Osteoblast (primary cell): ENCODE results near the gene SOAT1. TPM values are rescaled to one million over a fixed set of nuclear protein-coding genes. Genes with fewer than 3 reads are reported as not detected.
"Not testable (repeated sequence)": the region's sequence is repeated elsewhere in the genome, so short reads cannot be mapped to it uniquely, and the experiment has no call there.

Experiments
- DNase-seq: peaks from one replicate; pipeline ENCODE4 v3.0.0; 2011; ENCODE audit warnings: low spot score, mixed read lengths; ENCODE audit not compliant: insufficient read length; ENCODE audit errors: missing footprints
- H2AFZ ChIP-seq: 2 replicates; pipeline ENCODE4 v1.6.0; 2011; ENCODE audit warnings: mild to moderate bottlenecking, low read length
- H3K27ac ChIP-seq: 2 replicates; pipeline ENCODE4 v1.5.1; 2011; ENCODE audit warnings: mild to moderate bottlenecking, low read depth, low read length, moderate library complexity
- H3K27me3 ChIP-seq: 2 replicates; pipeline ENCODE4 v1.6.0; 2012; ENCODE audit warnings: mild to moderate bottlenecking, control low read depth, inconsistent platforms, low read length, moderate library complexity; ENCODE audit not compliant: insufficient read depth
- H3K36me3 ChIP-seq: 2 replicates; pipeline ENCODE4 v1.5.1; 2011; ENCODE audit warnings: mild to moderate bottlenecking, low read length, control low read depth, moderate library complexity; ENCODE audit not compliant: insufficient read depth
- H3K4me1 ChIP-seq: 2 replicates; pipeline ENCODE4 v1.5.1; 2011; ENCODE audit warnings: mild to moderate bottlenecking, low read length, control low read depth, moderate library complexity; ENCODE audit not compliant: insufficient read depth
- H3K4me2 ChIP-seq: 2 replicates; pipeline ENCODE4 v1.6.0; 2011; ENCODE audit warnings: mild to moderate bottlenecking, low read length; ENCODE audit not compliant: insufficient read depth
- H3K4me3 ChIP-seq: fragments of 200-600 bp; sonication (generic); 3 replicates; pipeline ENCODE4 v1.5.1; 2012; ENCODE audit warnings: mild to moderate bottlenecking, low read length, inconsistent platforms; ENCODE audit not compliant: insufficient read depth
- H3K79me2 ChIP-seq: 2 replicates; pipeline ENCODE4 v1.6.0; 2012; ENCODE audit warnings: mild to moderate bottlenecking, low read length, control low read depth, inconsistent platforms; ENCODE audit not compliant: insufficient read depth
- H3K9me3 ChIP-seq: 2 replicates; pipeline ENCODE4 v1.5.1; 2011; ENCODE audit warnings: low read depth, low read length, control low read depth
- H4K20me1 ChIP-seq: 2 replicates; pipeline ENCODE4 v1.6.0; 2012; ENCODE audit warnings: mild to moderate bottlenecking, low read length, control low read depth; ENCODE audit not compliant: insufficient read depth
- small RNA-seq: library from RNA; depleted of rRNA; stranded (forward); fragments of <200 nt; gene quantifications from one replicate; pipeline ENCODE3, GENCODE V24; 2012
- total RNA-seq: library from RNA; depleted of rRNA; stranded (reverse); fragments of >200 nt; gene quantifications from 2 replicates; pipeline ENCODE4 v1.2.3, GENCODE V29; 2012
- TF ChIP-seq, protein P1 (sequence below): IDR thresholded peaks from 2 replicates; pipeline ENCODE4 v1.5.1; 2011; ENCODE audit warnings: mild to moderate bottlenecking, low read depth, low read length, moderate library complexity; ENCODE audit errors: extremely low read depth

SOAT1 gene
- total RNA-seq, 1 donor: 40.2 TPM

DNA sequence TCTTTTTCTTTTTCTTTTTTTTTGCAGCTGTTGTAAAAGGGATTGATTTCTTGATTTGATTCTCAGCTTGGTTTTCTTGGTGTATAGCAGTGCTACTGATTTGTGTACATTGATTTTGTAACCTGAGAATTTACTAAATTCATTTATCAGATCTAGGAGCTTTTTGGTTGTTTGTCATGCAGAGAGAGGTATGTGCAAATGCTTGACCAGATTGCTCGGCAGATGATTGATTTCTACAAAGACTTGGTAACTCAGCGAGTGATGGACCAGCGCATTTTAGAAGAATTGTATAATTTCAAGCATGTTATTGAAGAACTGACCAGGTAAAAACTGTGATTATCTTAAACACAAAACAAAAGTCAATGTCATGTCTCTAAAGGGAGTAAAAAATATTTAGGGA is 100.1 kb downstream of the SOAT1 start:
- TF ChIP-seq, protein P1, sequence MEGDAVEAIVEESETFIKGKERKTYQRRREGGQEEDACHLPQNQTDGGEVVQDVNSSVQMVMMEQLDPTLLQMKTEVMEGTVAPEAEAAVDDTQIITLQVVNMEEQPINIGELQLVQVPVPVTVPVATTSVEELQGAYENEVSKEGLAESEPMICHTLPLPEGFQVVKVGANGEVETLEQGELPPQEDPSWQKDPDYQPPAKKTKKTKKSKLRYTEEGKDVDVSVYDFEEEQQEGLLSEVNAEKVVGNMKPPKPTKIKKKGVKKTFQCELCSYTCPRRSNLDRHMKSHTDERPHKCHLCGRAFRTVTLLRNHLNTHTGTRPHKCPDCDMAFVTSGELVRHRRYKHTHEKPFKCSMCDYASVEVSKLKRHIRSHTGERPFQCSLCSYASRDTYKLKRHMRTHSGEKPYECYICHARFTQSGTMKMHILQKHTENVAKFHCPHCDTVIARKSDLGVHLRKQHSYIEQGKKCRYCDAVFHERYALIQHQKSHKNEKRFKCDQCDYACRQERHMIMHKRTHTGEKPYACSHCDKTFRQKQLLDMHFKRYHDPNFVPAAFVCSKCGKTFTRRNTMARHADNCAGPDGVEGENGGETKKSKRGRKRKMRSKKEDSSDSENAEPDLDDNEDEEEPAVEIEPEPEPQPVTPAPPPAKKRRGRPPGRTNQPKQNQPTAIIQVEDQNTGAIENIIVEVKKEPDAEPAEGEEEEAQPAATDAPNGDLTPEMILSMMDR: no peak
- no peaks in the 10 kb centered on the region for H3K36me3 ChIP-seq
- H3K27ac ChIP-seq: no peak overlapping the region
- H3K27me3 ChIP-seq: no peaks in the 10 kb centered on the region
- no peaks in the 10 kb centered on the region for H4K20me1 ChIP-seq
- H3K79me2 ChIP-seq: no peaks in the 10 kb centered on the region
- H3K4me3 ChIP-seq: no peak overlapping the region
- no peak overlapping the region for H3K4me2 ChIP-seq
- no peaks in the 10 kb centered on the region for H3K9me3 ChIP-seq
- H3K4me1 ChIP-seq: no peaks in the 10 kb centered on the region
- no peak overlapping the region for H2AFZ ChIP-seq
- no peak for DNase-seq

DNA sequence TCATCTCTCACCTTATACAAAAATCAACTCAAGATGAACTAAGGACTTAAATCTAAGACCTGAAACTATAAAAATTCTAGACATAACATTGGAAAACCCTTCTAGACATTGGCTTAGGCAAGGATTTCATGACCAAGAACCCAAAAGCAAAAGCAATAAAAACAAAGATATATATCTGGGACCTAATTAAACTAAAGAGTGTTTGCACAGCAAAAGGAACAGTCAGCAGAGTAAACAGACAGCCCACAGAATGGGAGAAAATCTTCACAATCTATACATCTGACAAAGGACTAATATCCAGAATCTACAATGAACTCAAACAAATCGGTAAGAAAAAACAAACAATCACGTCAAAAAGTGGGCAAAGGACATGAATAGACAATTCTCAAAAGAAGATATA is 105.8 kb downstream of the SOAT1 start:
- H3K4me1 ChIP-seq, H3K4me3 ChIP-seq, H2AFZ ChIP-seq, H3K27me3 ChIP-seq, H4K20me1 ChIP-seq, H3K9me3 ChIP-seq, H3K36me3 ChIP-seq, DNase-seq, H3K27ac ChIP-seq, H3K79me2 ChIP-seq, H3K4me2 ChIP-seq: not testable (repeated sequence)

Small RNA genes within 50 kb of the gene (small RNA-seq; reads per million reads assigned to genes)
- gene AL512326.2: not detected

Other genes with a start within 250 kb of the SOAT1 start
- 34.2 and 44.2 TPM in 2 replicates for gene TOR3A, start 211.7 kb upstream of the SOAT1 start, total RNA-seq
- 87.2 and 92.2 TPM in 2 replicates for gene ABL2, start 64.1 kb upstream of the SOAT1 start, total RNA-seq
- gene AXDND1, start 72.2 kb downstream of the SOAT1 start, total RNA-seq: under 0.01 and 0.72 TPM in 2 replicates